Measurements from ENCODE around the gene COL4A2. TPM values are rescaled to one million over a fixed set of nuclear protein-coding genes. Genes with fewer than 3 reads are reported as not detected.

COL4A2 gene
- total RNA-seq, 1 donor from 2014 or later = 120 TPM

DNA sequence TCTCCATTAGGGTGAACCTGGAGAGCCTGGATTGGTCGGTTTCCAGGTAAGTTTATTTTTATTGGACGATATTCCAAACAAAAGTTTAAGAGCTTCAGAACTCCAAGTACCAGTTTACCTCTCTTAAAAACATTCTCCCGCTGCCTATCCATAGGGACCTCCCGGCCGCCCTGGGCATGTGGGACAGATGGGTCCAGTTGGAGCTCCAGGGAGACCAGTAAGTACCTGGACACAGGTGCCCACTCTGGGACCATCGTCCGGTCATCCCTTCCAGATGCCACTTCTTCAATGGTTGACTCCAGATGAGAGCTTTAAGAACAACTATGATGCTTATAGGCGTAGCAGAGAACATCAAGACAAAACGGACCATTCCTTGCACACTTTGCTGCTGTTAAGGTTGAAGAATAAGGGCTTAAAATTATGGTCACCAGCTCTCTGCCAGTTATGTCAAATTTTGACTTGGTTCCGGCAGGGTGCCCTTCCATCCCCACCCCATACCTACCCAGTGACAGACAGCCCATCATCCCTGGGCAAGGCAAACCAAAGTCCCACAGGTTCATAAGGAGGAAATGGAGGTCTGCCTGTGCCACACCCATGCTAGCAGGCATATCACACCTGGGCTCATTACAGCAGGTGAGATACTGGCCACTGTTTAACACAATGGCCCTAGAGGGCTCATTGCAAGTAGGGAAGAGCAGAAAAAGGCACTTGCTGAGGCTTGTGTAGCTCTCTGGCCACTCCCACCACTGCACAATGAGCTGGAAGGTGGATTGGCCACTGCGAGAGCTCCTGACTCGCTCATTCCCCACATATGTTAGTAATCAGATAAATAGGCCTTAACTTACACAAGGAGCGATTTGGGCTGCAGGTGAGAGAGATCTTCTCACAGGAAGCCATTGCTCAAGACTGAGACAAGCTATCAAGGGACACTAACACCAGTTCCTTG lies 123.6 kb downstream of the COL4A2 start:
- Mint-ChIP-seq H3K27ac (no peak overlapping the region), H3K9me3 (ENCODE audit: low read depth) (no peaks in the 10 kb centered on the region), H3K27me3 (no peaks in the 10 kb centered on the region), H3K4me3 (ENCODE audit: low read depth) (no peak overlapping the region), H3K4me1 (ENCODE audit: low read depth) (no peaks in the 10 kb centered on the region), H3K36me3 (ENCODE audit: insufficient read depth) (peaks cover 17% of the 10 kb centered on the region)
- DNase-seq (ENCODE audit: low spot score, unreplicated experiment) = no peak
- TF ChIP-seq, protein P1, sequence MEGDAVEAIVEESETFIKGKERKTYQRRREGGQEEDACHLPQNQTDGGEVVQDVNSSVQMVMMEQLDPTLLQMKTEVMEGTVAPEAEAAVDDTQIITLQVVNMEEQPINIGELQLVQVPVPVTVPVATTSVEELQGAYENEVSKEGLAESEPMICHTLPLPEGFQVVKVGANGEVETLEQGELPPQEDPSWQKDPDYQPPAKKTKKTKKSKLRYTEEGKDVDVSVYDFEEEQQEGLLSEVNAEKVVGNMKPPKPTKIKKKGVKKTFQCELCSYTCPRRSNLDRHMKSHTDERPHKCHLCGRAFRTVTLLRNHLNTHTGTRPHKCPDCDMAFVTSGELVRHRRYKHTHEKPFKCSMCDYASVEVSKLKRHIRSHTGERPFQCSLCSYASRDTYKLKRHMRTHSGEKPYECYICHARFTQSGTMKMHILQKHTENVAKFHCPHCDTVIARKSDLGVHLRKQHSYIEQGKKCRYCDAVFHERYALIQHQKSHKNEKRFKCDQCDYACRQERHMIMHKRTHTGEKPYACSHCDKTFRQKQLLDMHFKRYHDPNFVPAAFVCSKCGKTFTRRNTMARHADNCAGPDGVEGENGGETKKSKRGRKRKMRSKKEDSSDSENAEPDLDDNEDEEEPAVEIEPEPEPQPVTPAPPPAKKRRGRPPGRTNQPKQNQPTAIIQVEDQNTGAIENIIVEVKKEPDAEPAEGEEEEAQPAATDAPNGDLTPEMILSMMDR (IDR thresholded peaks at IDR 0.05; ENCODE audit: unreplicated experiment) = no peak

GRCh38 chr13:110431425-110432294 lies 124.6 kb downstream of the COL4A2 start:
- no peaks in the 10 kb centered on the region for H3K4me1 Mint-ChIP-seq (ENCODE audit: low read depth)
- H3K9me3 Mint-ChIP-seq (ENCODE audit: low read depth) = no peaks in the 10 kb centered on the region
- no peak for DNase-seq (ENCODE audit: low spot score, unreplicated experiment)
- no peak overlapping the region for H3K4me3 Mint-ChIP-seq (ENCODE audit: low read depth)
- H3K36me3 Mint-ChIP-seq (ENCODE audit: insufficient read depth) = peaks cover 20% of the 10 kb centered on the region
- TF ChIP-seq, protein P1 (IDR thresholded peaks at IDR 0.05; ENCODE audit: unreplicated experiment) = no peak
- no peaks in the 10 kb centered on the region for H3K27me3 Mint-ChIP-seq
- H3K27ac Mint-ChIP-seq = no peak overlapping the region

- TF ChIP-seq, protein P1 (IDR thresholded peaks at IDR 0.05; ENCODE audit: unreplicated experiment) = no peak
- H3K4me3 Mint-ChIP-seq (ENCODE audit: low read depth) = no peak overlapping the region
- no peak for DNase-seq (ENCODE audit: low spot score, unreplicated experiment)
- H3K27ac Mint-ChIP-seq = no peak overlapping the region
- no peaks in the 10 kb centered on the region for H3K9me3 Mint-ChIP-seq (ENCODE audit: low read depth)
- no peaks in the 10 kb centered on the region for H3K4me1 Mint-ChIP-seq (ENCODE audit: low read depth)
- H3K27me3 Mint-ChIP-seq = no peaks in the 10 kb centered on the region
- peaks cover 22% of the 10 kb centered on the region for H3K36me3 Mint-ChIP-seq (ENCODE audit: insufficient read depth)
These were observed 125.4 kb downstream of the COL4A2 start for GRCh38 chr13:110432522-110432921.

DNA sequence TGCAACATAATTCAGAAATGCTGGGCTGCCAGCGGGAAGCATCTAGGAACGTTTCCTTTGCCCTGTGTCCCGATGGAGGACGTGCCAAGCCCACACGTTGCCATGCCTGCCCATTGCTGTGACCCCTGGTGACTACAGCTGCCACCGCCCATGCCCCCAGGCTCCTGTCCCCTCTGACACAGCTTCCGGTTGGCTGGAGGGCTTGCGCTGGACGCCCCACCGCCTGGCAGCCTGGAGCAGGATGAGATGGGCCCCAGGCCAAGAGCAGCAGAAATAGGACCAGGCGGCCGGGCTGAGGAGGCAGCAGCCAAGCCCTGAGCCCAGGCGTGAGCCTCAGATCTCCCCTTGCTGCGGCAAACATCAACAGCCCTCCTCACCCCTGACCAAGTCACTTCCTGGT lies 125.9 kb downstream of the COL4A2 start:
- no peaks in the 10 kb centered on the region for H3K4me1 Mint-ChIP-seq (ENCODE audit: low read depth)
- H3K4me3 Mint-ChIP-seq (ENCODE audit: low read depth) = no peak overlapping the region
- H3K36me3 Mint-ChIP-seq (ENCODE audit: insufficient read depth) = peaks cover 24% of the 10 kb centered on the region
- DNase-seq (ENCODE audit: low spot score, unreplicated experiment) = no peak
- no peaks in the 10 kb centered on the region for H3K27me3 Mint-ChIP-seq
- H3K9me3 Mint-ChIP-seq (ENCODE audit: low read depth) = no peaks in the 10 kb centered on the region
- no peak overlapping the region for H3K27ac Mint-ChIP-seq
- TF ChIP-seq, protein P1 (IDR thresholded peaks at IDR 0.05; ENCODE audit: unreplicated experiment) = no peak

DNA sequence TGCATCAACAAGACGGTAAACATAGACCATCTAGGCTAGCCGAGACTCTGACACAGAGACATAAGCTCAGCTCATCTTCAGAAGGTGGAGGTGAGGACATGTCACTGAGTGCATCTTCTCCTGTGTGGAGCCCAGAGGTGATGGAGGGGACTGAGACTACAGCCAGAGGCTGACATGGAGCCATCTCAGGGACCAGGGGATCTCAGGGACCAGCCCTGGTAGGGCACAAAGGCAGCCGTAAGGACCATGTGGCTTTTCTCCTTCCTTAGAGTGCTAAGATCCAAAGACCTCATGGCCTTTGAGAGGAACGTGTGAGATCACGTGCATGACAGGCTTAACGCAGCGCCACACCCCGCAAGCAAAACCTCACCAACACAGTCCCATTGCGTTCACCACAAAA lies 127.5 kb downstream of the COL4A2 start:
- H3K27me3 Mint-ChIP-seq = no peaks in the 10 kb centered on the region
- no peaks in the 10 kb centered on the region for H3K4me1 Mint-ChIP-seq (ENCODE audit: low read depth)
- TF ChIP-seq, protein P1 (IDR thresholded peaks at IDR 0.05; ENCODE audit: unreplicated experiment) = no peak
- peaks cover 25% of the 10 kb centered on the region for H3K36me3 Mint-ChIP-seq (ENCODE audit: insufficient read depth)
- DNase-seq (ENCODE audit: low spot score, unreplicated experiment) = no peak
- no peaks in the 10 kb centered on the region for H3K9me3 Mint-ChIP-seq (ENCODE audit: low read depth)
- H3K4me3 Mint-ChIP-seq (ENCODE audit: low read depth) = no peak overlapping the region
- H3K27ac Mint-ChIP-seq = no peak overlapping the region
